A549 (cell line): ENCODE data around the gene NKX2-1. TPM values are rescaled to one million over a fixed set of nuclear protein-coding genes. Genes with fewer than 3 reads are reported as not detected.

Source experiments
- ATAC-seq, 2 experiments: fragments of 200-7000 bp in 1 of 2; fragments of >200 bp in 1 of 2; cut with Nextera tagmentation in 1 of 2; cut with Tn5 transposase in 1 of 2; 3 replicates each; pipeline versions ENCODE4 v1.8.0 to v1.9.1; 2018 to 2020; ENCODE audit warnings: mild to moderate bottlenecking in 1 of 2, moderate library complexity in 1 of 2
- CTCF ChIA-PET: fragments of 300-600 bp; sonication (Branson Sonifier 250); formaldehyde crosslinking; extraction: SDS; loops from one replicate; lab custom pipeline; 2021; ENCODE audit warnings: antibody characterized with exemption, inconsistent platforms; lab: Yijun Ruan, JAX
- POLR2A ChIA-PET: fragments of 350-600 bp; formaldehyde crosslinking; extraction: SDS; loops from one replicate; lab custom pipeline; 2021; ENCODE audit warnings: antibody characterized with exemption, inconsistent platforms; lab: Yijun Ruan, JAX
- DNase-seq, 2 experiments: peaks; one replicate each; pipeline versions ENCODE4 v3.0.0 to v3.0.0-alpha.2; 2011 to 2016; ENCODE audit warnings: low read depth in 1 of 2, low spot score in 1 of 2
- FAIRE-seq: peaks from 2 replicates; lab custom pipeline; 2011; peaks lifted over from hg19 to GRCh38; lab: Jason Lieb, UNC
- H3K27ac ChIP-seq, 2 experiments: fragments of >200 bp; sonication (Bioruptor Twin); formaldehyde crosslinking; 3 replicates each; pipeline ENCODE4 v1.5.1; 2016 to 2017
- H3K4me1 ChIP-seq: fragments of >200 bp; sonication (Bioruptor Twin); formaldehyde crosslinking; 3 replicates; pipeline ENCODE4 v1.6.1; 2016
- H3K4me2 ChIP-seq: fragments of >200 bp; sonication (Bioruptor Twin); formaldehyde crosslinking; 3 replicates; pipeline ENCODE4 v1.6.1; 2016
- H3K4me3 ChIP-seq: fragments of >200 bp; sonication (Bioruptor Twin); formaldehyde crosslinking; 3 replicates; pipeline ENCODE4 v1.5.1; 2016
- H3K9me3 ChIP-seq: fragments of >200 bp; sonication (Bioruptor Twin); formaldehyde crosslinking; 3 replicates; pipeline ENCODE4 v1.6.1; 2016
- EHF ChIP-seq: fragments of 250-450 bp; sonication (Bioruptor Pico); IDR thresholded peaks from 2 replicates; pipeline ENCODE4 v1.5.0; 2020; ENCODE audit warnings: mild to moderate bottlenecking
- EHMT2 ChIP-seq: fragments of 200-600 bp; sonication (generic); IDR thresholded peaks from 2 replicates; pipeline ENCODE4 v1.6.1; 2016; ENCODE audit warnings: antibody characterized with exemption, low read depth, mild to moderate bottlenecking, moderate library complexity
- FOSL2 ChIP-seq, 2 experiments: fragments of 450-650 bp in 1 of 2; fragments of >200 bp in 1 of 2; sonication (Bioruptor Twin) in 1 of 2; formaldehyde crosslinking; IDR thresholded peaks; 2 replicates each; pipeline versions ENCODE4 v1.5.0 to v1.6.1; 2016 to 2020; ENCODE audit warnings: mild to moderate bottlenecking in 1 of 2, moderate library complexity in 1 of 2
- GATA3 ChIP-seq: IDR thresholded peaks from 2 replicates; pipeline ENCODE4 v1.6.1; 2012; ENCODE audit warnings: borderline replicate concordance
- HES2 ChIP-seq: fragments of >200 bp; sonication (Bioruptor Twin); formaldehyde crosslinking; IDR thresholded peaks from 2 replicates; pipeline ENCODE4 v1.6.1; 2016
- HOXB13 ChIP-seq: fragments of 250-450 bp; sonication (Bioruptor Pico); IDR thresholded peaks from 2 replicates; pipeline ENCODE4 v1.5.0; 2020; ENCODE audit warnings: low read depth, mild to moderate bottlenecking, moderate library complexity
- KDM5A ChIP-seq: fragments of 200-600 bp; sonication (generic); IDR thresholded peaks from 2 replicates; pipeline ENCODE4 v1.6.1; 2016; ENCODE audit warnings: antibody characterized with exemption, mild to moderate bottlenecking
- MAZ ChIP-seq: fragments of 150-350 bp; IDR thresholded peaks from 2 replicates; pipeline ENCODE4 v1.6.1; 2014; ENCODE audit warnings: antibody characterized with exemption, low read depth, low read length, borderline replicate concordance
- MYC ChIP-seq: IDR thresholded peaks from 2 replicates; pipeline ENCODE4 v1.6.1; 2012; ENCODE audit warnings: mild to moderate bottlenecking, inconsistent platforms, low read length, improper control_type of control experiment, borderline replicate concordance
- PHF8 ChIP-seq: fragments of 200-600 bp; sonication (generic); IDR thresholded peaks from 2 replicates; pipeline ENCODE4 v1.6.1; 2016; ENCODE audit warnings: low read depth, mild to moderate bottlenecking, antibody characterized with exemption, moderate library complexity, borderline replicate concordance
- WGBS: methylation state at CpG from one replicate; pipeline ENCODE4 v1.1.6; 2017; ENCODE audit errors: missing lambda C conversion rate; 5-methylcytosine and 5-hydroxymethylcytosine counted together
- polyA plus RNA-seq, 4 experiments: library from polyadenylated mRNA; depleted of rRNA in 3 of 4; stranded (reverse); fragments of >200 nt; fragmentation: RNase III in 1 of 4; extraction: RNeasy Plus Mini Kit Qiagen cat#74134 plus additional on column Dnase treatment in 1 of 4; gene quantifications; 2 replicates in 3 of 4; 3 replicates in 1 of 4; pipeline ENCODE4 v1.2.3, GENCODE V29; 2011 to 2017
- TF ChIP-seq, protein P1 (sequence below): fragments of 200-600 bp; sonication (generic); IDR thresholded peaks from 2 replicates; pipeline ENCODE4 v1.6.1; 2016; ENCODE audit warnings: antibody characterized with exemption, mild to moderate bottlenecking, moderate library complexity
- TF ChIP-seq, protein P2 (sequence below): fragments of 250-450 bp; sonication (Bioruptor Pico); IDR thresholded peaks from 2 replicates; pipeline ENCODE4 v1.5.0; 2020; ENCODE audit warnings: low read depth, mild to moderate bottlenecking, moderate library complexity
- TF ChIP-seq, protein P3 (sequence below): fragments of 150-350 bp; IDR thresholded peaks from 2 replicates; pipeline ENCODE4 v1.6.1; 2014; ENCODE audit warnings: low read depth, mild to moderate bottlenecking, low read length

Gene NKX2-1
- polyA plus RNA-seq, 2 of the 4 experiments (the other 2 are of a cell fraction), result not detected

GRCh38 chr14:36505892-36506731 is 13.9 kb downstream of the NKX2-1 start:
- POLR2A ChIA-PET, result no interaction called here
- Histone ChIP-seq H3K4me1 (no peaks in the 10 kb centered on the region), H3K27ac (no peak overlapping the region), H3K4me3 (no peak overlapping the region), H3K9me3 (peaks cover 12% of the 10 kb centered on the region; the same call in 2 of the 3 replicates), H3K4me2 (peak overlapping the region; percentile 19; the same call in 1 of the 3 replicates)
- WGBS, result 21% methylated on average over 11 of the region's 35 CpGs
- CTCF ChIA-PET, result interaction anchor here (1.8 to 2.5 kb wide), 2 partner anchors 11 to 19 kb away, joined by 3 to 13 read pairs; no protein-coding TSS in a partner anchor
- ATAC-seq (peak in 1 of 2 experiments; percentile 45; a peak in 3 of 6 replicates), DNase-seq (no peak), FAIRE-seq (no peak)
- TF ChIP-seq, protein P1, sequence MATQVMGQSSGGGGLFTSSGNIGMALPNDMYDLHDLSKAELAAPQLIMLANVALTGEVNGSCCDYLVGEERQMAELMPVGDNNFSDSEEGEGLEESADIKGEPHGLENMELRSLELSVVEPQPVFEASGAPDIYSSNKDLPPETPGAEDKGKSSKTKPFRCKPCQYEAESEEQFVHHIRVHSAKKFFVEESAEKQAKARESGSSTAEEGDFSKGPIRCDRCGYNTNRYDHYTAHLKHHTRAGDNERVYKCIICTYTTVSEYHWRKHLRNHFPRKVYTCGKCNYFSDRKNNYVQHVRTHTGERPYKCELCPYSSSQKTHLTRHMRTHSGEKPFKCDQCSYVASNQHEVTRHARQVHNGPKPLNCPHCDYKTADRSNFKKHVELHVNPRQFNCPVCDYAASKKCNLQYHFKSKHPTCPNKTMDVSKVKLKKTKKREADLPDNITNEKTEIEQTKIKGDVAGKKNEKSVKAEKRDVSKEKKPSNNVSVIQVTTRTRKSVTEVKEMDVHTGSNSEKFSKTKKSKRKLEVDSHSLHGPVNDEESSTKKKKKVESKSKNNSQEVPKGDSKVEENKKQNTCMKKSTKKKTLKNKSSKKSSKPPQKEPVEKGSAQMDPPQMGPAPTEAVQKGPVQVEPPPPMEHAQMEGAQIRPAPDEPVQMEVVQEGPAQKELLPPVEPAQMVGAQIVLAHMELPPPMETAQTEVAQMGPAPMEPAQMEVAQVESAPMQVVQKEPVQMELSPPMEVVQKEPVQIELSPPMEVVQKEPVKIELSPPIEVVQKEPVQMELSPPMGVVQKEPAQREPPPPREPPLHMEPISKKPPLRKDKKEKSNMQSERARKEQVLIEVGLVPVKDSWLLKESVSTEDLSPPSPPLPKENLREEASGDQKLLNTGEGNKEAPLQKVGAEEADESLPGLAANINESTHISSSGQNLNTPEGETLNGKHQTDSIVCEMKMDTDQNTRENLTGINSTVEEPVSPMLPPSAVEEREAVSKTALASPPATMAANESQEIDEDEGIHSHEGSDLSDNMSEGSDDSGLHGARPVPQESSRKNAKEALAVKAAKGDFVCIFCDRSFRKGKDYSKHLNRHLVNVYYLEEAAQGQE, result peak; percentile 18; the same call in 1 of the 2 replicates
- no peak for TF ChIP-seq KDM5A

DNA sequence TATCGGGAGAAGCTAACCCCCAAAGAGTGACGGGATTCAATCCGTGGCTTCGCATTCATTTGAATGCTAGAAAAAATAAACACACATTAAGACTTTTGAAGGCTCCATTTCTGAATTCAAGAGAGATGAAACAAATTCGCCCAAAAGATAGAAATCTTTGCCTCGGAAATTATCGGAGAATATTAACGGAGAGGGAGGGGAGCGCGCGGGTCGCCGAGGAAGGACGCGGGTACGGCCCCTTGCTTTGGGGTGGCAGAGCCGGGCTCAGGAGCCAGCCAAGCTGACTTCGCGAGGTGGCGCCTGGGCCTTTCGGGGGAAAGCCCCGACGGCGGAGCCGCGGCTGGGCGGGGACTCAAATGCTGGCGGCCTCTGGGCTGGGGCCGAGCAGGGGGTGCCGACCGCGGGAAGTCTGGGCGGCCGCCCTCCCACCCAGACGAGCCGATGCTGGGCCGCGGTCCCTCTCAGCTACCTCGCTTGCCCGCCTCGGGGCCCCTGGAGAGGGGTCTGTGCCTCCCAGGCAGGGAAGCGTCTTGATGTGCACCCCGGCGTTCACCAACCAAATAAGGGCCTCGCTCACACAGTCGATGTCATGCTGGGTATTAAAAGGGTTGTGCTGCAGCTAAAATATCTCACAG is 14.7 kb downstream of the NKX2-1 start:
- FAIRE-seq, result no peak
- H3K4me1 ChIP-seq, result no peaks in the 10 kb centered on the region
- ChIA-PET POLR2A (no interaction called here), CTCF (interaction anchor here (0.8 to 2.5 kb wide), 4 partner anchors 10 to 100 kb away, joined by 3 to 13 read pairs (median 3); partner anchors contain the start of gene NKX2-1)
- peak in 1 of 2 experiments; percentile 46; a peak in 3 of 6 replicates for ATAC-seq
- DNase-seq, result no peak
- no peak for TF ChIP-seq GATA3
- no peak for TF ChIP-seq EHMT2
- TF ChIP-seq, protein P2, sequence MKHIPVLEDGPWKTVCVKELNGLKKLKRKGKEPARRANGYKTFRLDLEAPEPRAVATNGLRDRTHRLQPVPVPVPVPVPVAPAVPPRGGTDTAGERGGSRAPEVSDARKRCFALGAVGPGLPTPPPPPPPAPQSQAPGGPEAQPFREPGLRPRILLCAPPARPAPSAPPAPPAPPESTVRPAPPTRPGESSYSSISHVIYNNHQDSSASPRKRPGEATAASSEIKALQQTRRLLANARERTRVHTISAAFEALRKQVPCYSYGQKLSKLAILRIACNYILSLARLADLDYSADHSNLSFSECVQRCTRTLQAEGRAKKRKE (CRISPR knock-in tag), result no peak
- TF ChIP-seq HOXB13, result no peak
- TF ChIP-seq EHF (CRISPR knock-in tag), result no peak
- no peak for TF ChIP-seq MYC
- no peak for TF ChIP-seq HES2
- TF ChIP-seq MAZ, result no peak
- TF ChIP-seq PHF8, result no peak
- TF ChIP-seq FOSL2 (IDR thresholded peaks at IDR 0.05), result no peak
- no peak for TF ChIP-seq FOSL2 (CRISPR knock-in tag; IDR thresholded peaks at IDR 0.05)
- TF ChIP-seq, protein P3, sequence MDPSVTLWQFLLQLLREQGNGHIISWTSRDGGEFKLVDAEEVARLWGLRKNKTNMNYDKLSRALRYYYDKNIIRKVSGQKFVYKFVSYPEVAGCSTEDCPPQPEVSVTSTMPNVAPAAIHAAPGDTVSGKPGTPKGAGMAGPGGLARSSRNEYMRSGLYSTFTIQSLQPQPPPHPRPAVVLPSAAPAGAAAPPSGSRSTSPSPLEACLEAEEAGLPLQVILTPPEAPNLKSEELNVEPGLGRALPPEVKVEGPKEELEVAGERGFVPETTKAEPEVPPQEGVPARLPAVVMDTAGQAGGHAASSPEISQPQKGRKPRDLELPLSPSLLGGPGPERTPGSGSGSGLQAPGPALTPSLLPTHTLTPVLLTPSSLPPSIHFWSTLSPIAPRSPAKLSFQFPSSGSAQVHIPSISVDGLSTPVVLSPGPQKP, result no peak
- H3K4me3 ChIP-seq, result 0 out of 3 replicates have a peak overlapping the region, but pooled peaks have one; percentile 14
- peak overlapping the region; percentile 19; the same call in 1 of the 3 replicates for H3K4me2 ChIP-seq
- no peak overlapping the region for H3K27ac ChIP-seq
- WGBS, result 19% methylated on average over 35 of the region's 46 CpGs
- H3K9me3 ChIP-seq, result peaks cover 12% of the 10 kb centered on the region; the same call in 2 of the 3 replicates
